MM.1S (cell line): Measurements from ENCODE around the gene KCNK7.

Source experiments
- CTCF ChIP-seq: fragments of 300-600 bp; sonication (generic); IDR thresholded peaks from 2 replicates; pipeline ENCODE4 v1.5.1; 2016; ENCODE audit warnings: antibody characterized with exemption, low read length, mixed read lengths
- EZH2phosphoT487 ChIP-seq: fragments of 300-600 bp; sonication (generic); IDR thresholded peaks from 2 replicates; pipeline ENCODE4 v1.6.1; 2018; ENCODE audit warnings: antibody characterized with exemption, low read length

GRCh38 chr11:65576232-65576866 is 19.3 kb downstream of the KCNK7 start:
- TF ChIP-seq CTCF (no peak), EZH2phosphoT487 (no peak)
